HepG2 (cell line): ENCODE measurements around the gene FUOM. TPM values are rescaled to one million over a fixed set of nuclear protein-coding genes. Genes with fewer than 3 reads are reported as not detected.

Experiments
- DMTF1 ChIP-seq: sonication (generic); formaldehyde crosslinking; IDR thresholded peaks from 2 replicates; pipeline ENCODE4 v1.4.0; 2020; ENCODE audit warnings: mild to moderate bottlenecking, missing genetic modification reagents
- HOMEZ ChIP-seq: IDR thresholded peaks from 2 replicates; pipeline ENCODE4 v1.6.1; 2016; ENCODE audit warnings: low read depth
- JDP2 ChIP-seq: sonication (generic); formaldehyde crosslinking; IDR thresholded peaks from 2 replicates; pipeline ENCODE4 v1.8.1; 2022; ENCODE audit warnings: missing genetic modification reagents, borderline replicate concordance
- KDM3A ChIP-seq: IDR thresholded peaks from 2 replicates; pipeline ENCODE4 v1.6.1; 2018; ENCODE audit warnings: low read depth, missing compliant biosample characterization
- MLX ChIP-seq: IDR thresholded peaks from 2 replicates; pipeline ENCODE4 v1.6.1; 2016
- PCBP1 ChIP-seq: fragments of 200-400 bp; formaldehyde crosslinking; IDR thresholded peaks from 2 replicates; pipeline ENCODE4 v1.6.1; 2017; ENCODE audit warnings: mild to moderate bottlenecking, low read depth, low read length, borderline replicate concordance
- POGK ChIP-seq: sonication (generic); formaldehyde crosslinking; conservative IDR thresholded peaks from 2 replicates; pipeline ENCODE4 v1.8.0; 2022; ENCODE audit warnings: mild to moderate bottlenecking, moderate library complexity, missing genetic modification reagents
- POLR2AphosphoS2 ChIP-seq: IDR thresholded peaks from 2 replicates; pipeline ENCODE4 v1.6.1; 2011; ENCODE audit warnings: low read depth, low read length, improper control_type of control experiment
- SMARCE1 ChIP-seq: fragments of 450-650 bp; IDR thresholded peaks from 2 replicates; pipeline ENCODE4 v1.6.1; 2017; ENCODE audit warnings: borderline replicate concordance
- SMC3 ChIP-seq: IDR thresholded peaks from 2 replicates; pipeline ENCODE4 v1.6.1; 2011; ENCODE audit warnings: low read length, improper control_type of control experiment
- SP4 ChIP-seq: sonication (generic); formaldehyde crosslinking; IDR thresholded peaks from 2 replicates; pipeline ENCODE4 v1.8.1; 2023; ENCODE audit warnings: mild to moderate bottlenecking, missing genetic modification reagents
- SPEN ChIP-seq: sonication (generic); formaldehyde crosslinking; IDR thresholded peaks from 2 replicates; pipeline ENCODE4 v1.5.1; 2020; ENCODE audit warnings: low read depth, mild to moderate bottlenecking, missing genetic modification reagents
- YEATS4 ChIP-seq: sonication (generic); formaldehyde crosslinking; IDR thresholded peaks from 2 replicates; pipeline ENCODE4 v1.4.0; 2020; ENCODE audit warnings: missing genetic modification reagents, borderline replicate concordance
- ZBTB7A ChIP-seq: sonication (generic); formaldehyde crosslinking; IDR thresholded peaks from 2 replicates; pipeline ENCODE4 v1.8.0; 2022; ENCODE audit warnings: mild to moderate bottlenecking, missing genetic modification reagents
- ZFP41 ChIP-seq: sonication (generic); formaldehyde crosslinking; IDR thresholded peaks from 2 replicates; pipeline ENCODE4 v1.4.0; 2020; ENCODE audit warnings: mild to moderate bottlenecking, missing genetic modification reagents, borderline replicate concordance
- ZNF136 ChIP-seq: sonication (generic); formaldehyde crosslinking; IDR thresholded peaks from 2 replicates; pipeline ENCODE4 v1.8.1; 2022; ENCODE audit warnings: low read depth, mild to moderate bottlenecking, moderate library complexity, missing genetic modification reagents
- ZNF652 ChIP-seq: IDR thresholded peaks from 2 replicates; pipeline ENCODE4 v1.6.1; 2016; ENCODE audit warnings: low read depth, borderline replicate concordance
- polyA plus RNA-seq, 8 experiments: library from polyadenylated mRNA; depleted of rRNA in 3 of 8; stranded (reverse) in 7 of 8; unstranded in 1 of 8; fragments of >200 nt; fragmentation: Illumina TruSeq in 4 of 8; extraction: Trizol in 4 of 8; gene quantifications; 2 replicates each; pipeline versions ENCODE4 v1.2.1 to v1.2.3, GENCODE V29; 2011 to 2016; ENCODE audit warnings: low read depth in 4 of 8, missing spikeins in 1 of 8, mixed read lengths in 1 of 8; ENCODE audit not compliant: insufficient read depth in 1 of 8
- total RNA-seq, 5 experiments: library from RNA; depleted of rRNA; stranded (reverse); fragments of >200 nt; fragmentation: Illumina TruSeq; extraction: Trizol; gene quantifications; 2 replicates each; pipeline ENCODE4 v1.2.3, GENCODE V29; 2016; ENCODE audit warnings: low read depth in 1 of 5
- TF ChIP-seq, protein P1 (sequence below): sonication (generic); formaldehyde crosslinking; IDR thresholded peaks from 2 replicates; pipeline ENCODE4 v1.4.0; 2020; ENCODE audit warnings: missing genetic modification reagents, borderline replicate concordance

The FUOM gene
- total and polyA plus RNA-seq, 2 of the 13 experiments (the other 11 are each of a cell fraction or from before 2014, with no cell fraction given) = 27.5 to 60.4 TPM

- TF ChIP-seq SMC3 (no peak), JDP2 (CRISPR knock-in tag) (no peak), YEATS4 (CRISPR knock-in tag) (peak; percentile 76; the same call in 1 of the 2 replicates), PCBP1 (0 out of 2 replicates have a peak, but pooled peaks have one; percentile 66), SP4 (CRISPR knock-in tag) (peak; percentile 82), KDM3A (CRISPR knock-in tag) (no peak), POGK (CRISPR knock-in tag) (no peak), SMARCE1 (no peak), ZBTB7A (no peak), ZFP41 (CRISPR knock-in tag) (no peak), POLR2AphosphoS2 (no peak), ZNF136 (no peak), MLX (CRISPR knock-in tag) (no peak), DMTF1 (CRISPR knock-in tag) (no peak), ZNF652 (no peak), SPEN (CRISPR knock-in tag) (peak; percentile 76), HOMEZ (no peak)
- TF ChIP-seq, protein P1, sequence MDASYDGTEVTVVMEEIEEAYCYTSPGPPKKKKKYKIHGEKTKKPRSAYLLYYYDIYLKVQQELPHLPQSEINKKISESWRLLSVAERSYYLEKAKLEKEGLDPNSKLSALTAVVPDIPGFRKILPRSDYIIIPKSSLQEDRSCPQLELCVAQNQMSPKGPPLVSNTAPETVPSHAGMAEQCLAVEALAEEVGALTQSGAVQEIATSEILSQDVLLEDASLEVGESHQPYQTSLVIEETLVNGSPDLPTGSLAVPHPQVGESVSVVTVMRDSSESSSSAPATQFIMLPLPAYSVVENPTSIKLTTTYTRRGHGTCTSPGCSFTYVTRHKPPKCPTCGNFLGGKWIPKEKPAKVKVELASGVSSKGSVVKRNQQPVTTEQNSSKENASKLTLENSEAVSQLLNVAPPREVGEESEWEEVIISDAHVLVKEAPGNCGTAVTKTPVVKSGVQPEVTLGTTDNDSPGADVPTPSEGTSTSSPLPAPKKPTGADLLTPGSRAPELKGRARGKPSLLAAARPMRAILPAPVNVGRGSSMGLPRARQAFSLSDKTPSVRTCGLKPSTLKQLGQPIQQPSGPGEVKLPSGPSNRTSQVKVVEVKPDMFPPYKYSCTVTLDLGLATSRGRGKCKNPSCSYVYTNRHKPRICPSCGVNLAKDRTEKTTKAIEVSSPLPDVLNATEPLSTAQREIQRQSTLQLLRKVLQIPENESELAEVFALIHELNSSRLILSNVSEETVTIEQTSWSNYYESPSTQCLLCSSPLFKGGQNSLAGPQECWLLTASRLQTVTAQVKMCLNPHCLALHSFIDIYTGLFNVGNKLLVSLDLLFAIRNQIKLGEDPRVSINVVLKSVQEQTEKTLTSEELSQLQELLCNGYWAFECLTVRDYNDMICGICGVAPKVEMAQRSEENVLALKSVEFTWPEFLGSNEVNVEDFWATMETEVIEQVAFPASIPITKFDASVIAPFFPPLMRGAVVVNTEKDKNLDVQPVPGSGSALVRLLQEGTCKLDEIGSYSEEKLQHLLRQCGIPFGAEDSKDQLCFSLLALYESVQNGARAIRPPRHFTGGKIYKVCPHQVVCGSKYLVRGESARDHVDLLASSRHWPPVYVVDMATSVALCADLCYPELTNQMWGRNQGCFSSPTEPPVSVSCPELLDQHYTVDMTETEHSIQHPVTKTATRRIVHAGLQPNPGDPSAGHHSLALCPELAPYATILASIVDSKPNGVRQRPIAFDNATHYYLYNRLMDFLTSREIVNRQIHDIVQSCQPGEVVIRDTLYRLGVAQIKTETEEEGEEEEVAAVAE (CRISPR knock-in tag) = no peak
Measured at GRCh38 chr10:133373174-133374090, 15.6 kb upstream of the FUOM start, which contains the start of gene ECHS1 (continued).
